A673 (cell line): ENCODE results near the gene MTCH1. TPM values are rescaled to one million over a fixed set of nuclear protein-coding genes. Genes with fewer than 3 reads are reported as not detected.

Source experiments
- BruUV-seq: library from RNA; stranded (reverse); fragments of 400-500 nt; replicated peaks from 2 replicates; lab custom pipeline; 2021; lab: Mats Ljungman, UMichigan
- CTCF ChIA-PET: fragments of 300-600 bp; sonication (Branson Sonifier 250); formaldehyde crosslinking; loops from one replicate; lab custom pipeline; 2022; ENCODE audit warnings: antibody characterized with exemption; lab: Charles Lee
- POLR2A ChIA-PET: fragments of 300-600 bp; sonication (Branson Sonifier 250); formaldehyde crosslinking; loops from one replicate; lab custom pipeline; 2022; ENCODE audit warnings: antibody characterized with exemption; ENCODE audit not compliant: low non-redundant PET; lab: Charles Lee
- DNase-seq: peaks from one replicate; pipeline ENCODE4 v3.0.0-alpha.2; 2015; ENCODE audit warnings: low spot score
- H3K27ac ChIP-seq: fragments of 200-600 bp; sonication (generic); 2 replicates; pipeline ENCODE4 v1.5.1; 2016; ENCODE audit warnings: mixed run types, low read depth, mild to moderate bottlenecking, mixed read lengths, antibody characterized with exemption, low read length; ENCODE audit not compliant: poor library complexity, severe bottlenecking
- H3K27me3 ChIP-seq: fragments of 200-600 bp; sonication (generic); replicated peaks from 2 replicates; pipeline ENCODE4 v1.6.1; 2017; ENCODE audit warnings: mixed run types, low read depth, mild to moderate bottlenecking, mixed read lengths, antibody characterized with exemption, low read length; ENCODE audit not compliant: insufficient read depth, poor library complexity
- H3K36me3 ChIP-seq: fragments of 200-600 bp; sonication (generic); 2 replicates; pipeline ENCODE4 v1.6.1; 2016; ENCODE audit warnings: mixed run types, mild to moderate bottlenecking, mixed read lengths, antibody characterized with exemption, low read length; ENCODE audit not compliant: insufficient read depth, poor library complexity, severe bottlenecking
- H3K4me1 ChIP-seq: fragments of 200-600 bp; sonication (generic); 2 replicates; pipeline ENCODE4 v1.6.1; 2017; ENCODE audit warnings: mixed run types, mild to moderate bottlenecking, mixed read lengths, antibody characterized with exemption, low read length; ENCODE audit not compliant: insufficient read depth, poor library complexity, severe bottlenecking
- H3K4me3 ChIP-seq: fragments of 200-600 bp; sonication (generic); 2 replicates; pipeline ENCODE4 v1.5.1; 2016; ENCODE audit warnings: low read depth, mixed run types, mild to moderate bottlenecking, mixed read lengths, low read length; ENCODE audit not compliant: poor library complexity, severe bottlenecking
- H3K9me3 ChIP-seq: fragments of 200-600 bp; sonication (generic); 2 replicates; pipeline ENCODE4 v1.6.1; 2016; ENCODE audit warnings: mixed run types, low read depth, mild to moderate bottlenecking, mixed read lengths, antibody characterized with exemption, low read length; ENCODE audit not compliant: poor library complexity, severe bottlenecking
- CTCF ChIP-seq: fragments of 300-800, 200-600 bp; sonication (generic); conservative IDR thresholded peaks from 2 replicates; pipeline ENCODE4 v1.5.1; 2017; ENCODE audit warnings: low read depth, mild to moderate bottlenecking, antibody characterized with exemption, low read length, moderate library complexity, mixed read lengths
- EZH2 ChIP-seq: fragments of 200-600 bp; sonication (generic); IDR thresholded peaks from 2 replicates; pipeline ENCODE4 v1.6.1; 2017; ENCODE audit warnings: borderline replicate concordance, low read depth, mild to moderate bottlenecking, mixed read lengths, antibody characterized with exemption, low read length; ENCODE audit not compliant: poor library complexity, severe bottlenecking
- intact Hi-C: fragments of 100-400 bp; cut with micrococcal nuclease; formaldehyde crosslinking; loops from one replicate; pipeline ENCODE4 v1.10.0; 2022; ENCODE audit not compliant: unreplicated experiment
- total RNA-seq: library from RNA; stranded (reverse); gene quantifications from 2 replicates; pipeline ENCODE4 v1.2.3, GENCODE V29; 2021

MTCH1 gene
- total RNA-seq, 1 experiment from 2014 or later, result 242 TPM

GRCh38 chr6:37005827-37006567, 20.0 kb upstream of the MTCH1 start:
- Histone ChIP-seq H3K4me1 (no peaks in the 10 kb centered on the region), H3K27ac (no peak overlapping the region), H3K9me3 (no peaks in the 10 kb centered on the region), H3K4me3 (no peak overlapping the region), H3K36me3 (no peaks in the 10 kb centered on the region), H3K27me3 (no peaks in the 10 kb centered on the region)
- intact Hi-C loops, result no loop called here
- ChIA-PET POLR2A (no interaction called here), CTCF (interaction anchor here (1.3 kb wide), 1 partner anchor 12 kb away, joined by 6 read pairs; no protein-coding TSS in a partner anchor)
- TF ChIP-seq CTCF, result no peak
- TF ChIP-seq EZH2, result no peak
- no TSS peak for BruUV-seq
- no peak for DNase-seq

- ChIA-PET POLR2A (no interaction called here), CTCF (no interaction called here)
- DNase-seq, result no peak
- no peak for TF ChIP-seq EZH2
- TF ChIP-seq CTCF, result no peak
- no peaks in the 10 kb centered on the region for H3K36me3 ChIP-seq
- no peak within 1 kb of the TSS for H3K27ac ChIP-seq
- H3K4me3 ChIP-seq, result no peak within 1 kb of the TSS
- no peaks in the 10 kb centered on the region for H3K9me3 ChIP-seq
- intact Hi-C loops, result no loop called here
- no peaks in the 10 kb centered on the region for H3K27me3 ChIP-seq
- BruUV-seq, result no TSS peak
- H3K4me1 ChIP-seq, result no peaks in the 10 kb centered on the region
These were observed 19.2 kb upstream of the MTCH1 start, which contains the start of gene FGD2 for GRCh38 chr6:37005061-37005810. Gene FGD2 (plus strand): TSS chr6:37005655. CDS start chr6:37005818, 163 bp downstream.

GRCh38 chr6:37004044-37004980, 18.3 kb upstream of the MTCH1 start:
- Histone ChIP-seq H3K4me3 (no peak overlapping the region), H3K27ac (no peak overlapping the region), H3K4me1 (no peaks in the 10 kb centered on the region), H3K9me3 (no peaks in the 10 kb centered on the region), H3K27me3 (no peaks in the 10 kb centered on the region), H3K36me3 (no peaks in the 10 kb centered on the region)
- no peak for DNase-seq
- intact Hi-C loops, result no loop called here
- ChIA-PET POLR2A (interaction anchor here (0.6 kb wide), 1 partner anchor 25 kb away, joined by 3 read pairs; no protein-coding TSS in a partner anchor), CTCF (no interaction called here)
- no TSS peak for BruUV-seq
- no peak for TF ChIP-seq EZH2
